Left renal cortex interstitium (tissue), 4 donors: ENCODE results near the gene ADAM8. TPM values are rescaled to one million over a fixed set of nuclear protein-coding genes. Genes with fewer than 3 reads are reported as not detected.
"Not testable (repeated sequence)": the region's sequence is repeated elsewhere in the genome, so short reads cannot be mapped to it uniquely, and the experiment has no call there.

Experiments used
- DNase-seq, 4 donors: peaks; one replicate each; pipeline ENCODE4 v3.0.0-alpha.2; 2013; ENCODE audit warnings: low read depth in 4 of 4, low spot score in 2 of 4, missing footprints in 1 of 4
- polyA plus RNA-seq, 4 donors: library from polyadenylated mRNA; unstranded; fragments of 120-200 nt; gene quantifications; one replicate each; pipeline ENCODE4 v1.2.1, GENCODE V29; 2013; ENCODE audit not compliant: insufficient read length in 4 of 4

Gene ADAM8
- polyA plus RNA-seq, result 1 to 10 TPM; 1.3 to 4.1 (median 2.6) TPM

- DNase-seq, result no peak
Measured at GRCh38 chr10:133276435-133277201, at the start of gene ADAM8. Gene ADAM8 (minus strand): TSS chr10:133276868. CDS start chr10:133276817, 51 bp downstream.

DNA sequence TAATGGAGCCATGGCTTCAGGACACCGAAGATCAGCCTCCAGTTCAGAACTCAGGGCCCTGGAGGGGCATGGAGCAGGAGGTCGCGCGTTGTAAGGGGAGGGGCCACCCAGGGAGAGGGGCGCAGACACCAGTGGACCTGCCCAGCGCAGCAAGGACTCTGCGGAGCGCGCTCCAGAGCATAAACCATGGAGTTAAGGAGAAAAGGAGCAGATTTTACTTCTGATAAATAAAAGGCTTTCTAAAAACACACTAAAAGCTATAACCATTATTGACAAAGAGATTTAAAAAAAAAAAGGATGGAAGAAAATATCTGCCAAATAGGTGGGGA, 49.5 kb upstream of the ADAM8 start:
- no peak for DNase-seq

DNA sequence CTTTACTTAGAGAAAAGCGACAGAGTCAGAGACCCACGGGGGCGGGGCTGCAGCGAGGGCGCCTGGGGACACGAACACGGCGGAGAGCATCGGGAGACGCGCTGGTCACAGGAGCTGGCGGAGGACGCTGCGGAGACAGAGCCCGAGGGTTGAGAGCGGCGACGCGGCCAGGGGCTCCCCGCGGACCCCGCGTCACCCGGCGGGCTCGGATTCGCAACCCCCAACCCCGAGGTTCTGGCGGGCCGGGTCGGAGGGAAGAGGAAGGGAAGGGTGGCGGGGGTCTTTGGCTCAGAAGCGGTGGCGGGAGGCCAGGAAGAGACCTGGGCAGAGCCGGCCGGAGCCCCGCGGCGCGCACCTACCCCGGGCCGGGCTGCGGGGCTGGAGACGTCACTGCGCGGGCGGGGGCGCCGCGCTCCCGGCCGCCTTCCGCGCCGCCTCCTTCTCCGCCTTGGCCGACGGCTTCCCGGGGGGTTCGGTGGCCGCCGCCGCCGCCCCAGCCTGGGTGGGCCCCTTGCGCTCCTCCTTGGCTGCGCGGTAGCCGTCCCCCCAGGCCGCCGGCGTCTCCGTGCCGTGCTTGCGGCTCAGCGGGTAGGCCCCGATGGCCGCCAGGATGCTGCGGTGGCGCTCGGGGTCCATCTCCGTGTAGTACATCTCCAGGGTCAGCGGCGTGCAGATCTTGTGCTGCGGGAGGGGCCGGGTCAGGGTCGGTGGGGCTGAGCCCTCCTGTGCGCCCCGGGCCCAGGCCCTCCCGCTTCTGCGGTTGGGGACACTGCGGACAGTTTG, 49.0 kb upstream of the ADAM8 start:
- DNase-seq, result no peak

DNA sequence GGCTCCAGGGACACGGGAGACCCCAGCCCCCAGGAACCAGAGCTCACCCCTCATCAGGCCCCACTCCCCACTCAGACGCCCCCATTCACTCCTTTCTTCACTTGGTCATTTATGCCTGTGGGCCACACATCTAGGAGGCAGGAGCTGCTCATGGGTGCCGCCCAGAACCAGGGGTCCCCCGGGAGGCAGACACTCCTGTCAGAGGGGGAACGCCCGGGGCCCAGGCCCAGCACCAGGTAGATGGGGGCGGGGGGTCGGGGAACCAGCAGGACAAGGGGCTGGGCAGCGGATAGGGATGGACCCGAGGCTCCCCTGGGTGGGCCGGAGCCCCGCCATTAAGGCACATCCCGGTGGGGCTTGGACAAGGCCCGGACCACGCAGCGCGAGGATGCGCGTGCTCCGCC, 48.2 kb upstream of the ADAM8 start:
- DNase-seq, result no peak

GRCh38 chr10:133324198-133324792, 47.6 kb upstream of the ADAM8 start:
- no peak for DNase-seq

DNA sequence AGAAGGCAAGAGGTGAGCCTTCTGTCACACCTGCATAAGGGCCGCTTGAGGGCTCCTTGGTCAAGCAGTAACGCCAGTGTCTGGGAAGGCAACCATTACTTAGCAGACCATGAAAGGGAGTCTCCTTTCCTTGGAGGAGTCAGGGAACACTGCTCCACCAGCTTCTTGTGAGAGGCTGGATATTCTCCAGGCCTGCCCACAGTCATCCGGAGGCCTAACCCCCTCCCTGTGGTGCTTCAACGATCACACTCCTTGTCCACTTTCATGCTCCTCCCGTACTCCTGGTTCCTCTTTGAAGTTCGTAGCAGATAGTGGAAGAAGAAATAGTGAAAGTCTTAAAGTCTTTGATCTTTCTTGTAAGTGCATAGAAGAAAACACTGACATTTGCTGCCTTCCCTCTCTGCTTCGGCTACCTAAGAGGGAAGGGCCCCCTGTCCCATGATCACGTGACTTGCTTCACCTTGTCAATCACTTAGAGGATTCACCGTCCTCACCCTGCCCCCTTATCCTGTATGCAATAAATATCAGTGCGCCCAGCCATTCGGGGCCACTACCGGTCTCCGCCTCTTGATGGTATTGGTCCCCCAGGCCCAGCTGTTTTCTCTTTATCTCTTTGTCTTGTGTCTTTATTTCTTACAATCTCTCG, 45.5 kb upstream of the ADAM8 start:
- DNase-seq, result not testable (repeated sequence)

DNA sequence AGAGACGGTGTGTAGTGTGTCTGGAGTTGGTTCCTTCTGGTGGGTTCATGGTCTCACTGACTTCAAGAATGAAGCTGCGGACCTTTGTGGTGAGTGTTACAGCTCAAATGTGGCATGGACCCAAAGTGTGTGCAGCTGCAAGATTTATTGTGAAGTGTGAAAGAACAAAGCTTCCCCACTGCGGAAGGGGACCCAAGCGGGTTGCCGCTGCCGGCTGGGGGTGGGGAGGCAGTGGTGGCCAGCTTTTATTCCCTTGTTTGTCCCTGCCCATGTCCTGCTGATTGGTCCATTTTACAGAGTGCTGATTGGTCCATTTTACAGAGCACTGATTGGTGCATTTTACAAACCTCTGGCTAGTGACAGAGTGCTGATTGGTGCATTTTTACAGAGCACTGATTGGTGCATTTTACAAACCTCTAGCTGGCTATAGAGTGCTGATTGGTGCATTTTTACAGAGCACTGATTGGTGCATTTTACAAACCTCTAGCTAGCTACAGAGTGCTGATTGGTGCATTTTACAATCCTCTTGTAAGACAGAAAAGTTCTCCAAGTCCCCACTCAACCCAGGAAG, 44.3 kb upstream of the ADAM8 start:
- not testable (repeated sequence) for DNase-seq

DNA sequence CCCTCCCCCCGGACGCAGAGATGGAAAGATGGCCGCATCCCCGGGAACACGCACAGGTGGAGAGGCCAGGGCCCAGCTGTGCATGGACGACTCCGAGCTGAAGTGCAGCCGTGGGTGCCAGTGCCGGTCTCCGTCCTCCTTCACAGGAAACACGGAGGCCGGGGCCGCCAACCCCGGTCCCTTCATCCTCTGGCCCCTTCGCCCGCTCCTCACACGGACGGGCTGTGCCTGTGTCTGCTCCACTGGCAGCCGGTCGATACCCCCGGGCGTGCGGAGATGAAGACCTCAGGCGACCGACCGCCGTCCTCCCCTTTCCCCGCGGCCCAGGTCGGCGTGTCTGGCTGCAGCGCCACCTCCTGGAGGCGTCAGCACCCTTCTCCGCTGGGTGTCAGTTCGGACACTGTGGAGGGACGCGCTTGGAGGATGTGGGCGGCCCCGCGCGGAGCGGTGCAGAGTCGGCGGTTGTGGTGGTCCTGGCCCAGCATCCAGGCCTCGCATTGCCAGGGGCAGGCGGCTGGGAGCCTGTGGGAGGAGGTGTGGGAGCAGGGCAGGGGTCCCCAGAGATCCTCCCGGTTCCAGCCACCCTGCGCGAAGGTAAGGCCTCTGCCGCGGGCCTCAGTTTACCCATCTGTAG, 41.9 kb upstream of the ADAM8 start:
- no peak for DNase-seq

- DNase-seq, result no peak
Measured at GRCh38 chr10:133316732-133317131, 40.1 kb upstream of the ADAM8 start.

- DNase-seq, result no peak
Measured at GRCh38 chr10:133316266-133316665, 39.6 kb upstream of the ADAM8 start.

GRCh38 chr10:133315847-133316246, 39.2 kb upstream of the ADAM8 start:
- DNase-seq, result no peak

DNA sequence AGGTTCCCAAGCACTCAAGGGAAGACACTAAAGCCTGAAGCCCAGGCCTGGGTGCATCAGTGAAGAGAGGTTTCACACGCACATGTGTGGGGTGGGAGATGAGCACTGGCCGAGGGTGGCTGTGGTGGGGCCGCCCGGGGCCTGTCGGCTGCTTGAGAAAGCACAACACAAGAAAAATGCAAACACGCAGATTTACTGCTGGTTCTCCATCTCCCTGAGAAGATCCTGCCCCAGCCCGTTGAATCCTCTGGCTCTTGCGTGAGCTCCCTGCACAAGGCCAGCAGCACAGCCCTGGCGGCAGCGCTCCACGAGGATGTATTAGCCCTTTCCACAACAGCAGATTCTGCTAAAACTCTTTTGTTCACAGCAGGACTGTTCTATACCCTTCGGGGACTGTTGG, 38.2 kb upstream of the ADAM8 start:
- DNase-seq, result no peak

- no peak for DNase-seq
Measured at GRCh38 chr10:133313192-133313591, 36.5 kb upstream of the ADAM8 start.

DNA sequence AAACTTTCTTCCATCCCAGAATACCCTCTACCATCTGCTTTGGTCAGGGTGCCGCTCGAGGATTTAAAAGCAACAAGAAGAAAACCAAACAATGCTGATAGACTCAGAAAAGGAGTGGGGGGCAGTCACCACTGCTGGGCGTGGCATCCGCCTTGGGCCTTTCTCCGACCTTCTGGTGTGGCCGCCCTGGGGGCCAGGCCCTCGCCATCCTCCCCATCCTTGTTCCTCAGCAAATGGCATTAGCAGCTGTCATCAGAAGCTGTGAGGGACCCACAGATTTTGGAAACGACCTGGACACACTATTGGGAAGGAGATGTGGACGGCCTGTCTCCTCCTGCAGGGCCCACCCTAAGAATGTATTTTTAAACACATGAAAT, 36.1 kb upstream of the ADAM8 start:
- no peak for DNase-seq

DNA sequence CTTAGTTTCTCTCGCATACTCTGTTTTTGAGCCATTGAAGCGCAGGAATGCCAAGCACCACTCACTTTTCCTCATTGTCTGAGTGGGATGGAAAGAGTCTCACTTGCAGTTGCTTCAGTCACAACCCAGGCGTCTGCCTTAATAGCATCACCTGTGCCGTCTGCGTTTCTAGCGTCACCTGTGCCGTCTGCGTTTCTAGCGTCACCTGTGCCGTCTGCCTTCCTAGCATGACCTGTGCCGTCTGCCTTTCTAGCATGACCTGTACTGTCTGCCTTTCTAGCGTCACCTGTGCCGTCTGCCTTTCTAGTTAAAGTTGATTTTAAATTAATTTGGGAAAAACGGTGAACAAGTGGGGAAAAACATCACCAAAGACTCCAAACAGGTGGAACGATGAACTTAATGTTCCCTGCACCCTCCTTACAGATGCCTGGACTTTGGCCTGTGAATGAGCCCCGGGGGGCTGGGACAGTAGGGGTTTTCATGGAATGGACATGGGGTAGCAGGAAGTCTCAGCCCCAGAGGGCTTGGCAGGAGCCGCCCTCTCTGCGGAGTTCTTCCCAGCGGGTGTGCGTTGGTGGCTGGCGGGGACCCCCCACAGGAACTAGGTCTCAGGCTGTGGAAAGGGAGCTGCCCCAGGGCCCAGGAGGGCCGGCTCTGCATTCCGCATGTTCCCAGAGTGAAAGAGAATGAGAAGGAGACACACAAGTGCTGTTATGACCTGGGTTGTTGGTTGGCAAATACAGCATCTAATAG, 35.5 kb upstream of the ADAM8 start:
- DNase-seq, result no peak

GRCh38 chr10:133311570-133311969, 34.9 kb upstream of the ADAM8 start:
- DNase-seq, result no peak

DNA sequence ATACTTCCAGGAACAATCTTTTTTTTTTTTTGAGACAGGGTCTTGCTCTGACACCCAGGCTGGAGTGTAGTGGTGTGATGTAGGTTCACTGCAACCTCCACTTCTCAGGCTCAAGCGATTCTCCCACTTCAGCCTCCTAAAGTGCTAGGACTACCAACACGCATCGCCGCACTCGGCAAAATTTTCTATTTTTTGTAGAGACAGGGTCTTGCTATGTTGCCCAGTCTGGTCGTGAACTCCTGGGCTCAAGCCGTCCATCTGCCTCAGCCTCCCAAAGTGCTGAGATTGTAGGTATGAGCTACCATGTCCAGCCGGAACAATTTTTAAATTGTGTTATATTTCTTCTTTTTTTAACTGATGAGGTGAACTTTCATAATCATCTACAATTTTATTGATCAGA, 34.1 kb upstream of the ADAM8 start:
- DNase-seq, result no peak

DNA sequence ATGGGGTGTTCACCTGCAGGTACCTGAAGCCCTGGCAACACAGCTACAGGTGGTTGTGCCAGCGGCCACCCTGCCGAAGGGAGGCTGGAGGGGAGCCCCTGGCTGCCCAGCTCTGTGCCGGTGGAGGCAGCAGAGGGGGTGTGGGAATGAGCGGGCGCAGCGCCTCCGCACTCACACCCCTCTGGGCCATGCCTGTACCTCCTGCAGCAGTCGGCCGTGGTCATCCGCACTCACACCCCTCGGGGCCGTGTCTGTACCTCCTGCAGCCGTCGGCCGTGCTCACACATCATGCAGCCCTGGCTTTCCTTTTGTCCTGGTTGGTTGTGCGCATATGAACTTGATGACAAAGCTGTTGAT, 33.7 kb upstream of the ADAM8 start:
- no peak for DNase-seq

DNA sequence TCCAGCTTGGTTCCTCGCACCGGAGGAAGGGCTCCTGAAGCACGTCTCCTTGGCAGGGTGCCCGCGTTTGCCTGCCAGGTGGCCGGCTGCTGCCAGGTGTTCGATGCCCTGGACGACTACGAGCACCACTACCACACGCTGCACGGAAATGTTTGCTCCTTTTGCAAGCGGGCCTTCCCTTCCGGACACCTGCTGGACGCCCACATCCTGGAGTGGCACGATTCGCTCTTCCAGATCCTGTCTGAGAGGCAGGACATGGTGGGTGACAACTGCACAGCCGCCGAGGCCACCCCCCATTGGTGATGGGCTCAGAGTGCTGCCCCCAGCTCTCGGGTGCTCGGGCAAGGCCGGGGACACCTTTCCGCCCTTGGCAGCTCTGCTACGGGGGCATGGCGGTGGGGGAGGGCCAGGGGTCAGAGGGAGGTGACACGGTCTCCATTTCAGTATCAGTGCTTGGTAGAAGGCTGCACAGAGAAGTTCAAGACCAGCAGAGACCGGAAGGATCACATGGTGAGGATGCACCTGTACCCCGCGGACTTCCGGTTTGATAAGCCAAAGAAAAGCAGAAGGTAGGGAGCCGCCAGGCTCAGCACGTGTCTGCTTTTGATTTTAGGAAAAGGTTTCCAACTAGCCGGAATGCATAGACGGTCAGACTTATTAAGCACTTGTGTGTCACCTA, 33.2 kb upstream of the ADAM8 start:
- no peak for DNase-seq
